ENCODE measurements around the gene RFX6.

The RFX6 gene

DNA sequence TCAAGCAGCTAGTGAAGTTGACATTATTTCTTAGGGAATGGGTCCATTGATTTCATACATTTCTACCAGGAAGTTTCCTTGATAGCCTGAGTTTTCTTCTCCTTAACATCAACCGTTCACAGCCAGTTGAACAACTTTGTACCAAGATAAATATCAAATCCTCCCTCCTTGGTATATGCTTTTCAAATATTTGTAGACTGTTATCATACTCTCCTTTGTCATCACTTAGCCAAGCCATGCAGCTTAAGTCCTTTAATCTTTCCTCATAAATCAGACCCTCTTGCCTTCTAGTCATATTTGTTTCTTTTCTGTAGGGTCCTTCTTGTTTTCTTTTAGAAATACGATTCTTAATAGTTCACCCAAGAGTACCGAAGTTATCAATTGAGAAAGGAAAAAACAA, 25.6 kb downstream of the RFX6 start:
- no peak for ATAC-seq

GRCh38 chr6:116922853-116923548, 46.0 kb downstream of the RFX6 start:
- ATAC-seq, result no peak

GRCh38 chr6:116924245-116924644, 47.2 kb downstream of the RFX6 start:
- no peak for ATAC-seq

- no peak for ATAC-seq
Measured at GRCh38 chr6:116925088-116925794, 48.2 kb downstream of the RFX6 start.

- no peak for ATAC-seq
Measured at GRCh38 chr6:116928677-116929076, 51.6 kb downstream of the RFX6 start.

DNA sequence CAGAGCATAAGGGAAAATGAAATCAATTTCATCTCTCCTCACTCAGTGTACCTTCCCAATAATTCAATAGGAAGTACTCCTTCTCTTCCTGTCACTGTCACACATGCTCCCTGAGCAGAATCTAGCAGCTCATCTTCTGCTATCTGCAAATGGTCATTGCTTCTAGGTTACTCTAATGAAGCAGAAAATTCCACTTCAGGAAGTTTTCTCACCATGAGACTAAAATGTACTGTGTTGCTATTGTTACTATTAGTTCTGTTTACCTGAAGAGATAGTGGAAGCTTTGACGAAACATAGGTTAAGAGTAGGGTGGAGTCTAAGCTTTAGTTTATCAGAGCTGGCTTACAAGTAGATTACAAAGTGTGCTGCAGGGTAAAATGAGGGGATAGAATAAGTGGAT, 52.8 kb downstream of the RFX6 start:
- ATAC-seq, result no peak

DNA sequence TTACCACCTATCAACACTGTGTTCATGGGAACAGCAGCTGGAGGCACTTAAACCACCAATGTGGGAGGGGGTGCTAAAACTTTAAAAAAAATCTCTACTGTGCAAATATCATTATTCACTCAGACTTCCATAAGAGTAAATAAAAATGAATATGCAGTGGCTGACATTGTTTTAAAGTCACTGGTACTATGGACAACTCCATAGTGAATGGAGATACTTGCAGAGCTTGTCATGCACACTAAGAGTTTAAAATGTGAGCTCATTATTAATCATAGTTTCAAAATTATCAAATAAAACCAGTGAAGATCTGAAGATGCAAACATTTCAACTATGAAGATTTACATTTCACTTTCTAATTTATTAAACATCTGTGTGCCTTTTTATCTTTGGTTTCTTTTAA, 54.4 kb downstream of the RFX6 start:
- no peak for ATAC-seq

DNA sequence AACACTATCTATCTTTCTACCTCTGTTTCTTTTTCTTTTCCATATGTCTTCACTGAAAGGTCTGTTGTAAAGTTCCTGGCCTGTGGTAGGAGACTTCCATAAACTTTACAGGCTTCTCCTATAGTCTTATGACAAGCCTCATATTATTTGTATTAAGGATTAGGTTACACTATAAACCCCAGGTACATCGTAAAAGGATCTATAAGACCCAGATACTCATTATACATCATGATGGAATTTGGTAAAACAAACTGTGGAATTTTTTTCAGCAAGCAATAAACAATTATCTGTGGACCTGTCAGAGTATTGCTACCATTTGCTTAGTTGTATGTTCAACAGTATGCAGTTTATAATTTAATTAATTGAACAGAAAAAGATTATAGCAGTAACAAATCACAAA, 55.5 kb downstream of the RFX6 start:
- no peak for ATAC-seq

GRCh38 chr6:116933485-116933884, 56.4 kb downstream of the RFX6 start:
- ATAC-seq, result no peak

DNA sequence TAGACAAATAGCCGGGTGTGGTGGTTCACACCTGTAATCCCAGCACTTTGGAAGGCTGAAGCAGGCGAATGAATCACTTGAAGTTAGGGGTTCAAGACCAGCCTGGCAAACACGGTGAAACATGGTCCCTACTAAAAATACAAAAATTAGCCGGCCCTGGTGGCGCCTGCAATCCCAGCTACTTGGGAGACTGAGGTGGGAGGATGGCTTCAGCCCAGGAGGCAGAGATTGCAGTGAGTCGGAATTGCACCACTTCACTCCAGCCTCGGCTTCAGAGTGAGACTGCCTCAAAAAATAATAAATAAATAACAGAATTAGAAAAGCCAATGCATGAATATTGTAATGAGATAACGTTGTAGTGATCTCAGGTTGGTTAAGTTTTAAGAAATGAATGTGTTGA, 61.3 kb downstream of the RFX6 start:
- no peak for ATAC-seq

DNA sequence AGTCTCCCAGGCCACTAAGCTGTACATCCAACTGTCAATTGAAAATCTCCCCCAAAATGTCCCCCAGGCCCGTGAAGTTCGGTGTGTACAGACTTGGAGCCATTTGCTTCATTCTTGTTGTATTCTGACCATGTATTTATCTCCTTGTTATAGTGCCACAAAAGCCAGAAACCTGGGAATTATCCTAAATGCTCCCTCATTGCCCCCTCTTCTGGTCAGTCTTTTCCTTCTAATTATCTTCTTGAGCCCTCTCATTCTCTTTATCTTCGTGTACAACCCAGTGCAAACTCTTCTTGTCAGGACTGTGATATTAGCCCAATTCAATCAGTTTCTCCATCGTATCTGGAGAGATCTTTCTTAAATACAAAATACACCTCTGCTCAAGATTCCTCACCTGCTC, 64.7 kb downstream of the RFX6 start:
- no peak for ATAC-seq

DNA sequence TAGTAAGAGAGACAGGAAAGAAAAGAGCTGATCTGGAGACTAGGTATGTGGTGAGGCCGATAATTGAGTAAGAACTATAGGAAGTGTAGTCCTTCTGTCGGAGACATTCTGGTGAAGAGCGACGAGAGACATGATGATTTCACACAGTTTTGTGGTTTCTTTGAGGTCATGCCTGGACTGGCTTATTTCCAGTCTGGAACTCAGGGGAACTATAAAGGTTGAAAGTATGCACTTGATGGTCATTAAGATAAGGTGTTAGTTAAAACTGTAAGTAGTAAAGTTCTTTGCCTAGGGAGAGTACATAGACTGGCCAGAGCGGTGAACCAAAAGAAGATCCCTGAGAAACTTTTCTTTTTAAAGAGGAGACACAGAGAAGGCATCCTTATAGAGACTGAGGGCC, 68.8 kb downstream of the RFX6 start:
- no peak for ATAC-seq

GRCh38 chr6:116948533-116949304, 71.7 kb downstream of the RFX6 start:
- ATAC-seq, result no peak

DNA sequence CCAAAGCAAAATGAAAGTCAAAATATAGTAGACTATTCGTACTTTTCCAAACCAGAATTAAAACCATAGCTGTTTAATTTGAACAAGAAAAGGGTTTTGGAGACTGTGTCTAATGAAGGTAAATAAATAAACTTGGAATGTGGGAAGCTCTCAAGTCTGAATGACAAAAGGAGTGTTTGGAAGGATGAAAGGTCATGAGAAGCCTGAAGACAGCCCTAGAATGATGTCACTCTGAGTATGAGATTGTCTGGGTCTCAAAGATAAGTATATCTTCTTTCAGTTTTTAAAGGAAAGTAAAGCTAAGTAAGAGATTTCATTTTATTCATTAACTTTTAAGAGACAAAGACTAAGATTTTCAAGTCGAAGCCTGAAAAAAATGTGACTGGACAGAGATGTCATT, 72.9 kb downstream of the RFX6 start:
- no peak for ATAC-seq

GRCh38 chr6:116954335-116954734, 77.3 kb downstream of the RFX6 start:
- no peak for ATAC-seq

DNA sequence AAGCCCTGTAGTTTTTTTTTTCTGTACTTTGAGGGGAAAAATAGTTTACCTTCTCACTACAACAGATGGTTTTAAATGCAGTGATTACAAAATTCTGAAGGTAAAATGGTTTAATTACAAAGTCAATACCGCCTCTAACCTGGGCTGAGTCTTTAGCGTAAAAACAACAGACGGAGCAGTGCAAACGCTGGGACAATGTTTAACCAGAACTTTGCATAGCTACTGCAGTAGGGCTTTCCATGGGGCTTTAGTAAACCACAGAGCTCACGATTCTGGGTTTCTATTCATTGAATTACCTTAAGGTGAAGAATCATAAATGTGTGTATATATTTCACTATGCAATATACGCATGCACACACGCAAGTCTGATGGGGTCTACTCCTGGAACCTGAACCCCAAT, 77.9 kb downstream of the RFX6 start:
- ATAC-seq, result no peak

DNA sequence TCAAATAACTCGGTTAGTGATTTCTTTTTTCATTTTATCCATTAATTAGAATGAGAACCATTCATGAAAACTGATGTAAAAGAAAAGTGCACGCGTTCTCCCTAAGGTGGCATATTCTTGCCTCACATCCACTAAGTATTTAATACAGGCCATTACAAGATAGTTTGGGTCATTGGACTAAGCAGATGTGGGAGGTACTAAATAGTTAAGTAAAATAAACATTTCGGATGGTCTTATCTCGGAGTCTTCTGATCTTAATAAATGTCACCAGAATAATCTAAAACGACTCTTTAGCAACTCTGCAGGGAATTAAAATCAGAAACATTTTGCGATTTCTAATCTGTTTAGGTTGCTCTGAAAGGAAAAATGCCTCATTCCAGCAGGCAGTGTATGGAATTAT, 78.7 kb downstream of the RFX6 start:
- ATAC-seq, result no peak

DNA sequence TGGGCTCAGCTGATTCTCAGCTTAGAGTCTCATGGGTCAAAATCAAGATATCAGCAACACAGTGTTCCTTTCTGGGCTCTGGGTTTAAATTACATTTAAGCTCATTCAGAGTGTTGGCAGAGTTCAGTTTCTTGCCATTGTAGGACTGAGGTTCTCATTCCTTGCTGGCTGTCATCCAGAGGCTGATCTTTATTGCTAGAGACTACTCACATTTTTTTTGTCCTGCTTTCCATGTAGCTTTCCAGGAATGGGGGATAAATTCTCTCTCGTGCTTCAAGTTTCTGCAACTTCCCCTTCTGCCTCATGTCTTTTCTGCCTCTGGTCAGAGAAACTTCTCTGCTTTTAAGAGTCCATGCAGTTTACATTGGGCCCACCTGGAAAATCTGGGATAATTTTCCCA, 86.9 kb downstream of the RFX6 start:
- no peak for ATAC-seq

GRCh38 chr6:116966675-116967576, 89.9 kb downstream of the RFX6 start:
- ATAC-seq, result no peak

GRCh38 chr6:116969211-116969863, 92.3 kb downstream of the RFX6 start:
- no peak for ATAC-seq

GRCh38 chr6:116971959-116972358, 94.9 kb downstream of the RFX6 start:
- ATAC-seq, result no peak

DNA sequence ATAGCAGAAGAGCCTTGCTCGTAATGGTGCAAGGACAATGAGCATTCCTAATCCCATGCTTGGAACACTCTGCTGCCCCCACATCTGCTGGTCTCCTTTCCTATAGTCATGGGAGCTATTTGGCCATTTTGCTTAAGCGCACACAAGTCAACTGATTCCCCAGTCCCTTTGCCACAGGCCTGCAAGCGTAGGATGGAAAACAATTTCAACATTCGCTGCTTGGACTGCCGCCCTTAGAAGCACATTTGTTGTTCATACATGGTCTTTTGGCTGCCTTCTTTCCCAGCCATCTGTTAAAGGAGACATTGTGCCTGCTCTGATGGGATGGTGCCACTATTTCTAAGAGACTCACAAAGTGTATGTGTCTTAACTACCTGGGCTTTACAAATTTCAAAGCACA, 96.9 kb downstream of the RFX6 start:
- no peak for ATAC-seq

Measured in activated CD4-positive, CD25-positive, alpha-beta regulatory T cell treated with anti-CD3 and anti-CD28 coated beads, Interleukin-2, amount 50 U/mL, for 24 hours (primary cell).